MG63 (cell line): ENCODE data around the gene VPS9D1. TPM values are rescaled to one million over a fixed set of nuclear protein-coding genes. Genes with fewer than 3 reads are reported as not detected.
A peak's percentile ranks its signal among the peaks of the same experiment; 100 is the strongest.
"Not testable (repeated sequence)": the region's sequence is repeated elsewhere in the genome, so short reads cannot be mapped to it uniquely, and the experiment has no call there.

Experiments used
- DNase-seq: peaks from one replicate; pipeline ENCODE4 v3.0.0-alpha.2; 2020
- H3K27me3 ChIP-seq: fragments of 250-450 bp; sonication (Bioruptor Pico); 2 replicates; pipeline ENCODE4 v1.5.1; 2020; ENCODE audit warnings: mild to moderate bottlenecking, moderate library complexity
- H3K36me3 ChIP-seq: fragments of 250-450 bp; sonication (Bioruptor Pico); 2 replicates; pipeline ENCODE4 v1.5.1; 2020; ENCODE audit warnings: mild to moderate bottlenecking, moderate library complexity
- H3K4me3 ChIP-seq: fragments of 250-450 bp; sonication (Bioruptor Pico); 2 replicates; pipeline ENCODE4 v1.5.1; 2020; ENCODE audit warnings: mild to moderate bottlenecking, moderate library complexity
- H3K9me3 ChIP-seq: fragments of 250-450 bp; sonication (Bioruptor Pico); 2 replicates; pipeline ENCODE4 v1.5.1; 2020; ENCODE audit warnings: mild to moderate bottlenecking, moderate library complexity
- total RNA-seq: library from RNA; depleted of rRNA; stranded (reverse); fragments of >200 nt; shearing (Covaris generic); gene quantifications from 2 replicates; pipeline ENCODE4 v1.2.3, GENCODE V29; 2014; ENCODE audit warnings: low replicate concordance

The VPS9D1 gene
- total RNA-seq, 1 experiment from 2014 or later = 6.4 TPM

GRCh38 chr16:89690392-89690901 is 30.3 kb downstream of the VPS9D1 start:
- no peaks in the 10 kb centered on the region for H3K9me3 ChIP-seq
- no peak overlapping the region for H3K4me3 ChIP-seq
- no peaks in the 10 kb centered on the region for H3K27me3 ChIP-seq
- no peak for DNase-seq
- peaks cover 2% of the 10 kb centered on the region for H3K36me3 ChIP-seq

- not testable (repeated sequence) for DNase-seq, H3K4me3 ChIP-seq, H3K36me3 ChIP-seq, H3K9me3 ChIP-seq, H3K27me3 ChIP-seq
Measured at GRCh38 chr16:89689621-89690020, 31.1 kb downstream of the VPS9D1 start.

- H3K9me3 ChIP-seq = no peaks in the 10 kb centered on the region
- no peak overlapping the region for H3K4me3 ChIP-seq
- H3K27me3 ChIP-seq = no peaks in the 10 kb centered on the region
- peaks cover 2% of the 10 kb centered on the region for H3K36me3 ChIP-seq
- DNase-seq = no peak
Measured at GRCh38 chr16:89689142-89689541, 31.6 kb downstream of the VPS9D1 start.

- no peak for DNase-seq
- H3K9me3 ChIP-seq = no peaks in the 10 kb centered on the region
- H3K27me3 ChIP-seq = no peaks in the 10 kb centered on the region
- no peak overlapping the region for H3K4me3 ChIP-seq
- H3K36me3 ChIP-seq = peaks cover 2% of the 10 kb centered on the region
Measured at GRCh38 chr16:89688395-89688794, 32.3 kb downstream of the VPS9D1 start.

GRCh38 chr16:89687092-89687940 is 33.4 kb downstream of the VPS9D1 start:
- Histone ChIP-seq H3K27me3 (no peaks in the 10 kb centered on the region), H3K4me3 (peak overlapping the region; percentile 80), H3K9me3 (no peaks in the 10 kb centered on the region), H3K36me3 (peaks cover 2% of the 10 kb centered on the region)
- no peak for DNase-seq

GRCh38 chr16:89686520-89687091 is 34.1 kb downstream of the VPS9D1 start, which contains the start of gene CDK10:
Gene CDK10, plus strand, starts transcription at chr16:89686689. Its CDS starts 22 bp downstream, at chr16:89686711.
- peaks cover 2% of the 10 kb centered on the region for H3K36me3 ChIP-seq
- DNase-seq = peak; percentile 76
- H3K4me3 ChIP-seq = peak within 1 kb of the TSS; percentile 80
- H3K27me3 ChIP-seq = no peaks in the 10 kb centered on the region
- no peaks in the 10 kb centered on the region for H3K9me3 ChIP-seq

GRCh38 chr16:89685916-89686315 is 34.8 kb downstream of the VPS9D1 start:
- no peaks in the 10 kb centered on the region for H3K27me3 ChIP-seq
- no peaks in the 10 kb centered on the region for H3K9me3 ChIP-seq
- H3K4me3 ChIP-seq = no peak overlapping the region
- DNase-seq = no peak
- no peaks in the 10 kb centered on the region; the same call in none of the 2 replicates for H3K36me3 ChIP-seq

- H3K27me3 ChIP-seq = no peaks in the 10 kb centered on the region
- H3K4me3 ChIP-seq = no peak overlapping the region
- DNase-seq = no peak
- no peaks in the 10 kb centered on the region; the same call in 1 of the 2 replicates for H3K36me3 ChIP-seq
- no peaks in the 10 kb centered on the region for H3K9me3 ChIP-seq
Measured at GRCh38 chr16:89678258-89678657, 42.4 kb downstream of the VPS9D1 start.

GRCh38 chr16:89672177-89672941 is 48.3 kb downstream of the VPS9D1 start:
- Histone ChIP-seq H3K27me3 (no peaks in the 10 kb centered on the region), H3K9me3 (no peaks in the 10 kb centered on the region), H3K36me3 (no peaks in the 10 kb centered on the region), H3K4me3 (no peak overlapping the region)
- no peak for DNase-seq

GRCh38 chr16:89671565-89671964 is 49.1 kb downstream of the VPS9D1 start:
- H3K9me3 ChIP-seq, H3K36me3 ChIP-seq, DNase-seq, H3K4me3 ChIP-seq, H3K27me3 ChIP-seq: not testable (repeated sequence)

GRCh38 chr16:89670496-89671431 is 49.9 kb downstream of the VPS9D1 start:
- no peak overlapping the region for H3K4me3 ChIP-seq
- H3K9me3 ChIP-seq = no peaks in the 10 kb centered on the region; the same call in 1 of the 2 replicates
- no peaks in the 10 kb centered on the region for H3K36me3 ChIP-seq
- H3K27me3 ChIP-seq = no peaks in the 10 kb centered on the region
- DNase-seq = no peak

GRCh38 chr16:89669755-89670154 is 50.9 kb downstream of the VPS9D1 start:
- Histone ChIP-seq H3K27me3 (no peaks in the 10 kb centered on the region), H3K36me3 (no peaks in the 10 kb centered on the region), H3K9me3 (no peaks in the 10 kb centered on the region; the same call in 1 of the 2 replicates), H3K4me3 (no peak overlapping the region)
- DNase-seq = no peak

- Histone ChIP-seq H3K4me3 (no peak overlapping the region), H3K27me3 (no peaks in the 10 kb centered on the region), H3K36me3 (no peaks in the 10 kb centered on the region), H3K9me3 (no peaks in the 10 kb centered on the region; the same call in 1 of the 2 replicates)
- no peak for DNase-seq
Measured at GRCh38 chr16:89668790-89669158, 51.9 kb downstream of the VPS9D1 start.

GRCh38 chr16:89667633-89668032 is 53.1 kb downstream of the VPS9D1 start:
- H3K27me3 ChIP-seq = no peaks in the 10 kb centered on the region
- no peak for DNase-seq
- no peaks in the 10 kb centered on the region; the same call in 1 of the 2 replicates for H3K9me3 ChIP-seq
- H3K36me3 ChIP-seq = peaks cover 2% of the 10 kb centered on the region; the same call in 1 of the 2 replicates
- H3K4me3 ChIP-seq = no peak overlapping the region

GRCh38 chr16:89667000-89667399 is 53.7 kb downstream of the VPS9D1 start:
- H3K27me3 ChIP-seq, H3K36me3 ChIP-seq, H3K9me3 ChIP-seq, H3K4me3 ChIP-seq: not testable (repeated sequence)
- peak; percentile 42 for DNase-seq

GRCh38 chr16:89664238-89664637 is 56.5 kb downstream of the VPS9D1 start:
- H3K4me3 ChIP-seq, H3K27me3 ChIP-seq, DNase-seq, H3K9me3 ChIP-seq: not testable (repeated sequence)
- peaks cover 23% of the 10 kb centered on the region for H3K36me3 ChIP-seq
